ENCODE measurements around the gene SYK. TPM values are rescaled to one million over a fixed set of nuclear protein-coding genes. Genes with fewer than 3 reads are reported as not detected.

The SYK gene
- total and polyA plus RNA-seq, 2 of the 4 experiments (the other 2 are of a cell fraction): not detected

- H2BK15ac ChIP-seq (ENCODE audit: low read depth, low read length): no peak overlapping the region
These were observed 17.7 kb upstream of the SYK start for GRCh38 chr9:90783964-90784363.

More at GRCh38 chr9:90783964-90784363, 17.7 kb upstream of the SYK start:
- H3K9me3 ChIP-seq (ENCODE audit: control insufficient read depth, insufficient read depth, low read length): no peaks in the 10 kb centered on the region
- H3K4me3 ChIP-seq (ENCODE audit: insufficient read depth, low read depth, low read length): no peak overlapping the region
- no peak overlapping the region for H2BK5ac ChIP-seq (ENCODE audit: low read depth, low read length, poor library complexity, severe bottlenecking)
- H3K9me1 ChIP-seq (ENCODE audit: insufficient read depth, low read length): no peaks in the 10 kb centered on the region
- H3K79me1 ChIP-seq (ENCODE audit: low read depth in 1 of 2, low read length in 2 of 2): no peaks in the 10 kb centered on the region
- H2AFZ ChIP-seq (replicated peaks; ENCODE audit: low read length, poor library complexity): no peak overlapping the region
- H2BK120ac ChIP-seq (ENCODE audit: low read depth, low read length): no peak overlapping the region
- CTCF ChIA-PET: no interaction called here
- H2BK20ac ChIP-seq (ENCODE audit: low read depth, low read length): no peak overlapping the region
- ATAC-seq (ENCODE audit: low read depth) (no peak), DNase-seq (no peak)
- WGBS, 2 experiments (ENCODE audit: extremely low coverage in 2 of 2, insufficient read length in 1 of 2): no CpG with 5 or more reads among the region's 8 CpGs
- no peaks in the 10 kb centered on the region for H3K4me1 ChIP-seq (ENCODE audit: control insufficient read depth, insufficient read depth, low read length)
- no peak overlapping the region for H3K4me2 ChIP-seq (ENCODE audit: low read depth, low read length)
- no peak overlapping the region for H4K5ac ChIP-seq (ENCODE audit: low read depth, low read length)
- H4K91ac ChIP-seq (ENCODE audit: insufficient read depth, low read depth, low read length): no peak overlapping the region
- no peak overlapping the region for H3K56ac ChIP-seq (ENCODE audit: extremely low read depth, insufficient read depth, low read length)
- H3K18ac ChIP-seq (ENCODE audit: low read depth, low read length): no peak overlapping the region
- H3K27ac ChIP-seq (ENCODE audit: insufficient read depth, low read length): no peak overlapping the region
- in situ Hi-C loops (cut with MboI; ENCODE audit: low sequenced_read_pairs): no loop called here
- POLR2A ChIA-PET (ENCODE audit: unreplicated experiment): no interaction called here
- dilution Hi-C loops (cut with HindIII; ENCODE audit: low sequenced_read_pairs, unreplicated experiment): no loop called here
- no peak overlapping the region for H3K4ac ChIP-seq (ENCODE audit: low read depth, low read length)
- no peak overlapping the region for H3K9ac ChIP-seq (ENCODE audit: low read depth, low read length)
- H3K14ac ChIP-seq (replicated peaks; ENCODE audit: low read depth, low read length): no peak overlapping the region
- no peak overlapping the region for H2AK9ac ChIP-seq (replicated peaks; ENCODE audit: low read depth, low read length, poor library complexity)
- H4K20me1 ChIP-seq (ENCODE audit: insufficient read depth, low read length): no peaks in the 10 kb centered on the region
- no peak for TF ChIP-seq BHLHE40 (IDR thresholded peaks at IDR 0.05; ENCODE audit: low read depth, low read length)
- TF ChIP-seq CEBPB (IDR thresholded peaks at IDR 0.05; ENCODE audit: low read depth, low read length): no peak
- no peak for TF ChIP-seq USF2 (IDR thresholded peaks at IDR 0.05; ENCODE audit: low read depth, low read length)
- no peak for TF ChIP-seq CHD1 (IDR thresholded peaks at IDR 0.05; ENCODE audit: low read depth, low read length)
- TF ChIP-seq SMC3 (IDR thresholded peaks at IDR 0.05; ENCODE audit: low read depth, low read length): no peak
- TF ChIP-seq FOS (IDR thresholded peaks at IDR 0.05; ENCODE audit: low read depth, low read length): no peak
- no peak for TF ChIP-seq RFX5 (IDR thresholded peaks at IDR 0.05; ENCODE audit: low read depth, low read length)
- TF ChIP-seq MAFK (IDR thresholded peaks at IDR 0.05; ENCODE audit: low read depth, low read length): no peak
- no peak for TF ChIP-seq POLR2A (IDR thresholded peaks at IDR 0.05; ENCODE audit: low read depth, low read length)
- TF ChIP-seq MAZ (IDR thresholded peaks at IDR 0.05; ENCODE audit: borderline replicate concordance, low read depth, low read length): no peak
- no peak for TF ChIP-seq RAD21 (IDR thresholded peaks at IDR 0.05; ENCODE audit: low read length)
- no peak for TF ChIP-seq MXI1 (IDR thresholded peaks at IDR 0.05; ENCODE audit: borderline replicate concordance, low read depth, low read length)
- no peaks in the 10 kb centered on the region for H3K27me3 ChIP-seq (ENCODE audit: control insufficient read depth, insufficient read depth, low read length)
- H3K36me3 ChIP-seq (ENCODE audit: control insufficient read depth, insufficient read depth, low read length): no peaks in the 10 kb centered on the region
- no peak overlapping the region for H2AK5ac ChIP-seq (ENCODE audit: low read depth, low read length)
- no peak overlapping the region for H4K8ac ChIP-seq (ENCODE audit: low read depth in 2 of 2, low read length in 2 of 2)
- intact Hi-C loops (cut with micrococcal nuclease): no loop called here
- no peak overlapping the region for H3K23ac ChIP-seq (ENCODE audit: low read depth, low read length)
- no TSS peak for BruUV-seq (replicated peaks)
